ENCODE measurements around the gene EFCC1.
"Not testable (repeated sequence)": the region's sequence is repeated elsewhere in the genome, so short reads cannot be mapped to it uniquely, and the experiment has no call there.

The EFCC1 gene

GRCh38 chr3:129087138-129087702 is 86.1 kb downstream of the EFCC1 start:
- DNase-seq, result no peak

GRCh38 chr3:129087904-129088303 is 86.8 kb downstream of the EFCC1 start:
- not testable (repeated sequence) for DNase-seq

GRCh38 chr3:129088312-129088711 is 87.2 kb downstream of the EFCC1 start:
- DNase-seq, result not testable (repeated sequence)

Measured in activated naive CD4-positive, alpha-beta T cell (primary cell).